Right lobe of liver (tissue), 6 donors: ENCODE results near the gene MTAP. TPM values are rescaled to one million over a fixed set of nuclear protein-coding genes. Genes with fewer than 3 reads are reported as not detected.

ENCODE experiments used
- ATAC-seq, 4 donors: fragments of 200-7000 bp; cut with Tn5 transposase; one replicate each; pipeline ENCODE4 v1.9.1; 2020; ENCODE audit warnings: mild to moderate bottlenecking in 4 of 4, moderate library complexity in 4 of 4
- DNase-seq, 3 donors: peaks; one replicate each; pipeline ENCODE4 v3.0.0-alpha.2; 2020
- H3K27ac ChIP-seq, 3 donors: fragments of 200-600 bp; one replicate each; pipeline ENCODE4 v1.8.0; 2022
- H3K27me3 ChIP-seq, 2 donors: fragments of 200-600 bp; one replicate each; pipeline ENCODE4 v1.8.0; 2022
- H3K36me3 ChIP-seq, 4 donors: fragments of 200-600 bp; sonication (generic) in 1 of 4; one replicate each; pipeline versions ENCODE4 v1.5.1 to v1.8.0; 2017 to 2022; ENCODE audit warnings: control low read depth in 1 of 4
- H3K4me1 ChIP-seq, 4 donors: fragments of 200-600 bp; sonication (generic) in 1 of 4; one replicate each; pipeline versions ENCODE4 v1.5.1 to v1.8.0; 2017 to 2022; ENCODE audit warnings: control low read depth in 1 of 4
- H3K4me3 ChIP-seq, 3 donors: fragments of 200-600 bp; one replicate each; pipeline ENCODE4 v1.8.0; 2022
- H3K9me3 ChIP-seq, 4 donors: fragments of 200-600 bp; sonication (generic) in 1 of 4; one replicate each; pipeline versions ENCODE4 v1.5.1 to v1.8.0; 2017 to 2022; ENCODE audit warnings: control low read depth in 1 of 4
- CTCF ChIP-seq, 4 donors: fragments of 200-600 bp in 3 of 4; fragments of 450-650 bp in 1 of 4; IDR thresholded peaks; one replicate each; pipeline versions ENCODE4 v1.5.1 to v1.8.0; 2016 to 2022; ENCODE audit warnings: antibody characterized with exemption in 4 of 4, mild to moderate bottlenecking in 2 of 4
- POLR2A ChIP-seq: fragments of 450-650 bp; IDR thresholded peaks from one replicate; pipeline ENCODE4 v1.6.1; 2017; ENCODE audit warnings: antibody characterized with exemption, mild to moderate bottlenecking
- WGBS: methylation state at CpG from one replicate; pipeline ENCODE4 v1.1.6; 2018; ENCODE audit warnings: low coverage, low lambda C conversion rate; ENCODE audit not compliant: insufficient coverage; ENCODE audit errors: missing lambda C conversion rate; 5-methylcytosine and 5-hydroxymethylcytosine counted together
- intact Hi-C, 2 donors: fragments of 100-400 bp; cut with DNase I; formaldehyde crosslinking; loops; one replicate each; pipeline versions ENCODE4 v1.11.2 to v1.14.1; 2022
- total RNA-seq, 6 experiments: library from RNA; depleted of rRNA in 2 of 6; stranded (reverse); fragments of >200 nt in 2 of 6; fragmentation: NEBNext Ultra II Directional in 3 of 6; extraction: Animal tissue kit (Norgen Biotek cat#: 25700) in 3 of 6; gene quantifications; one replicate each; pipeline versions ENCODE4 v1.1.0 to v1.2.4, GENCODE V29; 2016 to 2023
- donor health status: DM: no; HTN: yes; CAD: no.
- donor health status: DM: no; HTN: no; CAD: no.
- donor health status: DM: no; HTN: no; CAD: no.
- donor health status: DM: no; HTN: yes; CAD: no.
- donor health status: DM: no; HTN: yes; CAD: no.

The MTAP gene
- total RNA-seq, 6 experiments from 2014 or later = 18.1 to 23.7 (median 20.5) TPM

GRCh38 chr9:21761309-21761901 is 41.0 kb upstream of the MTAP start:
- TF ChIP-seq POLR2A (no peak), CTCF (IDR thresholded peaks at IDR 0.05) (no peak)
- intact Hi-C loops = no loop called here
- Histone ChIP-seq H3K27ac (no peak overlapping the region), H3K27me3 (no peaks in the 10 kb centered on the region), H3K4me1 (no peaks in the 10 kb centered on the region), H3K36me3 (no peaks in the 10 kb centered on the region), H3K9me3 (no peaks in the 10 kb centered on the region), H3K4me3 (no peak overlapping the region)
- ATAC-seq (no peak), DNase-seq (no peak)
- WGBS = 35% methylated on average over 4 of the region's 4 CpGs

GRCh38 chr9:21762064-21762463 is 40.4 kb upstream of the MTAP start:
- 59% methylated on average over 3 of the region's 3 CpGs for WGBS
- Histone ChIP-seq H3K4me1 (no peaks in the 10 kb centered on the region), H3K27me3 (no peaks in the 10 kb centered on the region), H3K36me3 (no peaks in the 10 kb centered on the region), H3K9me3 (no peaks in the 10 kb centered on the region), H3K4me3 (no peak overlapping the region), H3K27ac (no peak overlapping the region)
- TF ChIP-seq CTCF (IDR thresholded peaks at IDR 0.05) (no peak), POLR2A (no peak)
- ATAC-seq (no peak), DNase-seq (no peak)
- intact Hi-C loops = no loop called here

GRCh38 chr9:21764846-21765245 is 37.6 kb upstream of the MTAP start:
- Histone ChIP-seq H3K4me3 (no peak overlapping the region), H3K27me3 (no peaks in the 10 kb centered on the region), H3K36me3 (no peaks in the 10 kb centered on the region), H3K4me1 (no peaks in the 10 kb centered on the region), H3K27ac (no peak overlapping the region), H3K9me3 (no peaks in the 10 kb centered on the region)
- no peak for ATAC-seq
- no peak for DNase-seq
- WGBS = 41% methylated on average over 3 of the region's 3 CpGs
- no peak for TF ChIP-seq POLR2A
- no peak for TF ChIP-seq CTCF (IDR thresholded peaks at IDR 0.05)
- intact Hi-C loops = no loop called here

- Histone ChIP-seq H3K36me3 (no peaks in the 10 kb centered on the region), H3K27ac (no peak overlapping the region), H3K4me3 (no peak overlapping the region), H3K9me3 (no peaks in the 10 kb centered on the region), H3K4me1 (no peaks in the 10 kb centered on the region), H3K27me3 (no peaks in the 10 kb centered on the region)
- intact Hi-C loops = no loop called here
- TF ChIP-seq CTCF (IDR thresholded peaks at IDR 0.05) (no peak), POLR2A (no peak)
- WGBS = 14% methylated on average over 2 of the region's 2 CpGs
- no peak for ATAC-seq
- no peak for DNase-seq
Observed at GRCh38 chr9:21766096-21766495, 36.3 kb upstream of the MTAP start.
